Myometrial cell (primary cell): ENCODE data around the gene TKTL2. TPM values are rescaled to one million over a fixed set of nuclear protein-coding genes. Genes with fewer than 3 reads are reported as not detected.

ENCODE experiments used
- total RNA-seq: library from RNA; depleted of rRNA; stranded (reverse); fragments of >200 nt; gene quantifications from 2 replicates; pipeline ENCODE4 v1.2.3, GENCODE V29; 2015

TKTL2 gene, protein sequence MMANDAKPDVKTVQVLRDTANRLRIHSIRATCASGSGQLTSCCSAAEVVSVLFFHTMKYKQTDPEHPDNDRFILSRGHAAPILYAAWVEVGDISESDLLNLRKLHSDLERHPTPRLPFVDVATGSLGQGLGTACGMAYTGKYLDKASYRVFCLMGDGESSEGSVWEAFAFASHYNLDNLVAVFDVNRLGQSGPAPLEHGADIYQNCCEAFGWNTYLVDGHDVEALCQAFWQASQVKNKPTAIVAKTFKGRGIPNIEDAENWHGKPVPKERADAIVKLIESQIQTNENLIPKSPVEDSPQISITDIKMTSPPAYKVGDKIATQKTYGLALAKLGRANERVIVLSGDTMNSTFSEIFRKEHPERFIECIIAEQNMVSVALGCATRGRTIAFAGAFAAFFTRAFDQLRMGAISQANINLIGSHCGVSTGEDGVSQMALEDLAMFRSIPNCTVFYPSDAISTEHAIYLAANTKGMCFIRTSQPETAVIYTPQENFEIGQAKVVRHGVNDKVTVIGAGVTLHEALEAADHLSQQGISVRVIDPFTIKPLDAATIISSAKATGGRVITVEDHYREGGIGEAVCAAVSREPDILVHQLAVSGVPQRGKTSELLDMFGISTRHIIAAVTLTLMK
- total RNA-seq, result not detected in 2 replicates

DNA sequence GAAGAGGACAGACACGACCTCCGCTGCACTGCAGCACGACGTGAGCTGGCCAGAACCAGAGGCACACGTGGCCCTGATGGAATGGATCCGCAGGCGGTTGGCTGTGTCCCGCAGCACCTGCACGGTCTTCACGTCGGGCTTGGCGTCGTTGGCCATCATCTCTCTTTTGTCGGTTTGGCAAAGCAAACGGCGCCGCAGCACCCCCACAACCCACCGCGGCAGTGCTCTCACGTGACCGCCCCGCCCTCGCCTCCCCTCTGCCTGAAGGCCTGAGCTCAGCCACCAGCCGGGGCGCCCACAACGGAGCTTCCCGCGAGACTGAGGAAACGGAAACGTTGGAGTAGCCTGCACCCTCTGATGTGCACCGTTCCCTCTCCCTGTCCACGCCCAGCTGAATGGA lies at the start of gene TKTL2:
TKTL2 (minus strand) TSS at position 179 of the 400 bp plus-strand sequence; CDS start at position 159, 20 bp downstream.

DNA sequence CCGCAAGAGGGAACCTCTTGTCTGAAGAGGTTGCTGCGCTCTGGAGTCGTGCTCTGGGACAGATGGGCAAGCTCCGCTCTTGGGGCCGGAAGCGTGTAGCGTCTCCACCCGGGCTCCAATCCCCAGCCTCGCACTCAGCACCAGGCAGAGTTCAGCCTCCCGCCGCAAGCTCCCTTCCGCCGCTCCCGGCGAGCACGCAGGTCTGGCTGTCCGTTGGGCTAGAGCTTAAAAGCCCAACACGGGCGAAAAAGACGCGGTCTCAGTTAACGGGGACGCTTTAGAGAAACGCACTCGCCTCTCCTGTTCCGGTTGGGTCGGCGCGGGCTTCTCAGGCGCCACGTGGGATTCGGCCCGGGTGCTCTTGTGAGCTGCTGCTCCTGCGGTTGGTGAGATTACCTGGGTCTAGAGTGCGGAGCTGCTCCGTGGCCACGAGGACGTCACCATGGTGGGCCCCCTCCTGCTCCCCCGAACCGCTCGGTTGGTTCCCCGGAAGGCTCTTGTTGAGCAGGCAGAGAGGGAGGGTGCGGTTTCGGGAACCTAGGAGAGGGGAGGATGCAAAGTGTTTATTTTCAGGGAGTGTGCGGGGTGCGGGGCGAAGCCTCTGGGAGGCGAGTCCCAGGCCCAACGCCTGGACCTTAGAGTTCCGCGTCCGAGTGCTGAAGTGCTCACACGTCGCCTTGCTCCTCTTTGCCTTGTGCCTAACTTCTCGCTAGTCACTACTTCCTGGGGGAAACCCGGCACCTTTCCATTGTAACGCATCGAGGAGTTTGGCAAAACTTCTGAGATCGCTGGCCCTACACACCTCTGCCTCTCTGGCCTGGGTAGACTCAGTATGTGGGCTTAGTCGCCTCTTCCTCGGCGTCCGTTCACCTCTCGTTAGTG lies 21.0 kb upstream of the TKTL2 start, which contains the start of gene TMA16:
TMA16 (plus strand) TSS at position 331 of the 882 bp plus-strand sequence; CDS start at position 443, 112 bp downstream.

Other genes with a start within 250 kb of the TKTL2 start
- 3.0 TPM in 1 of 2 replicates, not detected in the other for gene NPY1R, start 141.2 kb downstream of the TKTL2 start, total RNA-seq
- gene NPY5R, start 129.9 kb downstream of the TKTL2 start, total RNA-seq, result not detected in 2 replicates
- 29.4 and 46.1 TPM in 2 replicates for gene TMA16, start 20.9 kb upstream of the TKTL2 start, total RNA-seq